ENCODE results near the gene EYS.

GRCh38 chr6:63968650-63969049, 1738.4 kb downstream of the EYS start:
- TF ChIP-seq POLR2AphosphoS5 (IDR thresholded peaks at IDR 0.05; ENCODE audit: borderline replicate concordance, low read depth, low read length) (no peak), EZH2 (IDR thresholded peaks at IDR 0.05) (no peak)

All from SK-N-MC (cell line).